ENCODE data around the gene LGALS7.

Gene LGALS7

DNA sequence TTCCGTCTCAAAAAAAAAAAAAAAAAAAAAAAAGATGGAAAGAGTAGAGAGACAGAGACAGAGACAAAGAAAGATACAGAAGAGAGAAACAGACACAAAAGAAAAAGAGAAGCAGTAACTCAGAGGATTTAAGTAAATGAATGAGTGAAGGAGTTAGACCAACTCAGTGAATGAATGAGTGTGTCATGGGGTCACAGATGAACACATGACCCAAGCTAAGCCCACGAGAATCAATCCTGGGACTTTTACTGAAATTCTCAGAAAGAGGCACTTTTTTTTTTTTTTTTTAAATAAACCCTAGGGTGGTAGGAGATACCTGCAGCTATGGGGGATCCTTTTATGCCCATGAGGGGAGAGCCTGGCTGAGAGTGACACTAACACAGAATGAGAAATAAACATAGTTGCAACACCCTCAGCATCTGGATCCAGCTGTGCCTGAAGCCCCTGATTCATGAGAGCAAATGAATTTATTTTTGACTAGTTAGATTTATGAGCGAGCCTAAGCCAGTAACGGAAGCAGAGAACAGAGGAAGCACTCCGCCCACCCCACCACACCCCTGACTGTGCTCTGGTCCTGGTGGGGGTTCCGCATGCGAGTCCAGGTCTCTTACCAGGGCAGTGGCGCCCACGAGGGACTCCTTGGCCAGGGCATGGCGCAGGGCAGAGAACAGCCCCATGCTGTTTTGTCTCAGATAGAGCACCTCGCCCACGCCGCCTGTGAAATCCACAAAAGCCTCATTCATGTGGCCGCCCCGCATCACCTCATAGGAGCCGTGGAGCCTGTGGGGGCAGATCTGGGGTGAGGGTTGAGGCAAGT lies 33.7 kb downstream of the LGALS7 start:
- no peaks in the 10 kb centered on the region for H3K79me2 ChIP-seq (ENCODE audit: insufficient read depth, low read length)
- peaks cover 6% of the 10 kb centered on the region for H3F3A ChIP-seq (ENCODE audit: insufficient read depth)
- no peaks in the 10 kb centered on the region for H3K27me3 ChIP-seq (ENCODE audit: low read length)
- H3K9ac ChIP-seq (ENCODE audit: low read length): no peak overlapping the region
- H3K4me2 ChIP-seq (ENCODE audit: low read depth, low read length, poor library complexity, severe bottlenecking): no peak overlapping the region
- no peak overlapping the region for H2AFZ ChIP-seq (ENCODE audit: low read depth, low read length, severe bottlenecking)
- H3K9me3 ChIP-seq (ENCODE audit: insufficient read depth, low read length): no peaks in the 10 kb centered on the region
- no peak for TF ChIP-seq EZH2phosphoT487 (conservative IDR thresholded peaks at IDR 0.05; ENCODE audit: low read length)
- no peak for TF ChIP-seq CTCF (IDR thresholded peaks at IDR 0.05; ENCODE audit: insufficient read depth, low read length, poor library complexity, severe bottlenecking)
- no peaks in the 10 kb centered on the region for H3K9me2 ChIP-seq (replicated peaks; ENCODE audit: insufficient read depth, low read length)
- no peaks in the 10 kb centered on the region for H3K36me3 ChIP-seq (ENCODE audit: low read length)
- no peaks in the 10 kb centered on the region for H4K20me1 ChIP-seq (ENCODE audit: low read depth, low read length)
- H3K27ac ChIP-seq (ENCODE audit: low read depth, low read length): no peak overlapping the region
- H3K4me3 ChIP-seq (ENCODE audit: insufficient read depth, low read length, poor library complexity, severe bottlenecking): no peak overlapping the region

GRCh38 chr19:38737921-38738737 lies 35.2 kb downstream of the LGALS7 start:
- Histone ChIP-seq H3K27me3 (ENCODE audit: low read length) (no peaks in the 10 kb centered on the region), H3K4me2 (ENCODE audit: low read depth, low read length, poor library complexity, severe bottlenecking) (no peak overlapping the region), H2AFZ (ENCODE audit: low read depth, low read length, severe bottlenecking) (no peak overlapping the region), H3K9me3 (ENCODE audit: insufficient read depth, low read length) (no peaks in the 10 kb centered on the region), H3F3A (ENCODE audit: insufficient read depth) (peaks cover 6% of the 10 kb centered on the region), H4K20me1 (ENCODE audit: low read depth, low read length) (no peaks in the 10 kb centered on the region), H3K36me3 (ENCODE audit: low read length) (no peaks in the 10 kb centered on the region), H3K9ac (ENCODE audit: low read length) (no peak overlapping the region), H3K4me3 (ENCODE audit: insufficient read depth, low read length, poor library complexity, severe bottlenecking) (no peak overlapping the region), H3K27ac (ENCODE audit: low read depth, low read length) (no peak overlapping the region), H3K79me2 (ENCODE audit: insufficient read depth, low read length) (no peaks in the 10 kb centered on the region), H3K9me2 (replicated peaks; ENCODE audit: insufficient read depth, low read length) (no peaks in the 10 kb centered on the region)
- TF ChIP-seq CTCF (IDR thresholded peaks at IDR 0.05; ENCODE audit: insufficient read depth, low read length, poor library complexity, severe bottlenecking) (no peak), EZH2phosphoT487 (conservative IDR thresholded peaks at IDR 0.05; ENCODE audit: low read length) (no peak)

DNA sequence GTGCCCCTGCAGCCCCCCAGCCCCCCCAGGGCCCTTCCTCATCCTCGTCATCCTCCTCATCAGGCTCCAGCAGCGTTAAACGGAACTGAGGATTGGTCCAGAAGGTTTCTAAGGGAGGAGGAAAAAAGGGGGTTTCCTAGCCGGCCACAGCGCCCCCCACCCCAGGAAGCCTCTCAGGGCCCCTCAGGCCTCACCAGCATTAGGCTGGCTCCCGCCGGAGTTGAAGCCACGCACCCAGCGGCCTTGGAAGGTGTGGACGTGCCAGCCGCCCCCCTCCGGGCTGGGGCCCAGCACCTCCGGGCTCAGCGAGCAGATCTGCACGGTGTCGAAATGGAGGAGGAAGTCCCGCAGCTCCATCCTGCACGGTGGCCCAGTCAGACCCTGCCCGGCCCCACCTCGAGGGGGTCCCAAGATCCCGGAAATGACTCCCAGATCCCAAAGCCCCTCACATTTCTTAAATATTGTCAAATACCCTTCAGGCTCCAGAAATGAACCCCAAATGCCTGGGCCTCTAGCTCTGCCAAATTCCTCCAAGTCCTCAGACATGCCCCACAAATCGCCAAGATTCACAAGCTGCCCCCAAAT lies 35.9 kb downstream of the LGALS7 start:
- H4K20me1 ChIP-seq (ENCODE audit: low read depth, low read length): no peaks in the 10 kb centered on the region
- H3K79me2 ChIP-seq (ENCODE audit: insufficient read depth, low read length): no peaks in the 10 kb centered on the region
- H3K9ac ChIP-seq (ENCODE audit: low read length): no peak overlapping the region
- no peak overlapping the region for H3K27ac ChIP-seq (ENCODE audit: low read depth, low read length)
- H3F3A ChIP-seq (ENCODE audit: insufficient read depth): peaks cover 6% of the 10 kb centered on the region
- H2AFZ ChIP-seq (ENCODE audit: low read depth, low read length, severe bottlenecking): no peak overlapping the region
- H3K36me3 ChIP-seq (ENCODE audit: low read length): no peaks in the 10 kb centered on the region
- no peaks in the 10 kb centered on the region for H3K9me3 ChIP-seq (ENCODE audit: insufficient read depth, low read length)
- no peaks in the 10 kb centered on the region for H3K27me3 ChIP-seq (ENCODE audit: low read length)
- no peaks in the 10 kb centered on the region for H3K9me2 ChIP-seq (replicated peaks; ENCODE audit: insufficient read depth, low read length)
- H3K4me3 ChIP-seq (ENCODE audit: insufficient read depth, low read length, poor library complexity, severe bottlenecking): no peak overlapping the region
- TF ChIP-seq CTCF (IDR thresholded peaks at IDR 0.05; ENCODE audit: insufficient read depth, low read length, poor library complexity, severe bottlenecking) (no peak), EZH2phosphoT487 (conservative IDR thresholded peaks at IDR 0.05; ENCODE audit: low read length) (no peak)
- H3K4me2 ChIP-seq (ENCODE audit: low read depth, low read length, poor library complexity, severe bottlenecking): no peak overlapping the region

Measured in SU-DHL-6 (cell line).